Neural cell (in vitro differentiated cells): ENCODE measurements around the gene TEX14. TPM values are rescaled to one million over a fixed set of nuclear protein-coding genes. Genes with fewer than 3 reads are reported as not detected.

ENCODE experiments used
- H2AFZ ChIP-seq: fragments of 200-600, 300-800 bp; sonication (generic), shearing (Covaris generic); 2 replicates; pipeline ENCODE4 v1.6.0; 2014; ENCODE audit warnings: low read depth, mild to moderate bottlenecking, antibody characterized with exemption, low read length, moderate library complexity
- H3F3A ChIP-seq: fragments of 200-600 bp; shearing (Covaris generic); 2 replicates; pipeline ENCODE4 v1.6.1; 2016; ENCODE audit warnings: mild to moderate bottlenecking, moderate library complexity, mixed read lengths, antibody characterized with exemption, low read length; ENCODE audit not compliant: insufficient read depth, poor library complexity, severe bottlenecking
- H3K27ac ChIP-seq: fragments of 200-600, 300-800 bp; sonication (generic), shearing (Covaris generic); 2 replicates; pipeline ENCODE4 v1.5.1; 2014; ENCODE audit warnings: mild to moderate bottlenecking, low read length, moderate library complexity
- H3K27me3 ChIP-seq: fragments of 300-800, 200-600 bp; sonication (generic), shearing (Covaris generic); 2 replicates; pipeline ENCODE4 v1.6.0; 2014; ENCODE audit warnings: mild to moderate bottlenecking, low read depth, low read length, moderate library complexity; ENCODE audit not compliant: insufficient read depth
- H3K36me3 ChIP-seq: fragments of 300-800, 200-600 bp; sonication (generic), shearing (Covaris generic); 2 replicates; pipeline ENCODE4 v1.5.1; 2014; ENCODE audit warnings: mild to moderate bottlenecking, antibody characterized with exemption, low read length, moderate library complexity; ENCODE audit not compliant: insufficient read depth
- H3K4me2 ChIP-seq: fragments of 300-800, 200-600 bp; sonication (generic), shearing (Covaris generic); 2 replicates; pipeline ENCODE4 v1.6.0; 2014; ENCODE audit warnings: mild to moderate bottlenecking, low read length
- H3K4me3 ChIP-seq: fragments of 300-800, 200-600 bp; sonication (generic), shearing (Covaris generic); 2 replicates; pipeline ENCODE4 v1.5.1; 2014; ENCODE audit warnings: mild to moderate bottlenecking, low read length, moderate library complexity
- H3K79me2 ChIP-seq: fragments of 200-600 bp; shearing (Covaris generic); replicated peaks from 2 replicates; pipeline ENCODE4 v1.6.0; 2014; ENCODE audit warnings: mild to moderate bottlenecking, low read length, moderate library complexity; ENCODE audit not compliant: insufficient read depth
- H3K9ac ChIP-seq: fragments of 300-800, 200-600 bp; sonication (generic), shearing (Covaris generic); 2 replicates; pipeline ENCODE4 v1.6.1; 2016; ENCODE audit warnings: mild to moderate bottlenecking, low read length, mixed read lengths
- H3K9me2 ChIP-seq: fragments of 200-600 bp; shearing (Covaris generic); 2 replicates; pipeline ENCODE4 v1.6.1; 2016; ENCODE audit warnings: mild to moderate bottlenecking, low read length, mixed read lengths; ENCODE audit not compliant: insufficient read depth
- H3K9me3 ChIP-seq: fragments of 200-600, 300-800 bp; sonication (generic), shearing (Covaris generic); 2 replicates; pipeline ENCODE4 v1.6.1; 2016; ENCODE audit warnings: mild to moderate bottlenecking, mixed run types, low read length, moderate library complexity, mixed read lengths
- H4K20me1 ChIP-seq: fragments of 200-600 bp; shearing (Covaris generic); 2 replicates; pipeline ENCODE4 v1.6.1; 2016; ENCODE audit warnings: mild to moderate bottlenecking, mixed run types; ENCODE audit not compliant: insufficient read depth
- EP300 ChIP-seq: fragments of 450-650 bp; conservative IDR thresholded peaks from 2 replicates; pipeline ENCODE4 v1.6.1; 2014; ENCODE audit warnings: antibody characterized with exemption, mild to moderate bottlenecking, moderate library complexity; ENCODE audit not compliant: poor library complexity, severe bottlenecking
- EZH2 ChIP-seq: fragments of 200-600, 300-800 bp; shearing (Covaris generic), sonication (generic); IDR thresholded peaks from 2 replicates; pipeline ENCODE4 v1.6.1; 2014; ENCODE audit warnings: antibody characterized with exemption, low read length, borderline replicate concordance, mild to moderate bottlenecking; ENCODE audit not compliant: insufficient read depth, poor library complexity, severe bottlenecking
- MXI1 ChIP-seq: fragments of 450-650 bp; conservative IDR thresholded peaks from 2 replicates; pipeline ENCODE4 v1.6.1; 2014; ENCODE audit warnings: antibody characterized with exemption, mild to moderate bottlenecking; ENCODE audit not compliant: poor library complexity, severe bottlenecking
- POLR2AphosphoS5 ChIP-seq: IDR thresholded peaks from 2 replicates; pipeline ENCODE4 v1.6.1; 2012
- RAD21 ChIP-seq: fragments of 450-650 bp; conservative IDR thresholded peaks from 2 replicates; pipeline ENCODE4 v1.6.1; 2014; ENCODE audit warnings: antibody characterized with exemption, mild to moderate bottlenecking, moderate library complexity
- REST ChIP-seq: IDR thresholded peaks from 2 replicates; pipeline ENCODE4 v1.6.1; 2012; ENCODE audit warnings: borderline replicate concordance
- SMC3 ChIP-seq: fragments of 450-650 bp; conservative IDR thresholded peaks from 2 replicates; pipeline ENCODE4 v1.6.1; 2014; ENCODE audit warnings: antibody characterized with exemption, mild to moderate bottlenecking, moderate library complexity; ENCODE audit not compliant: poor library complexity
- TAF1 ChIP-seq: IDR thresholded peaks from 2 replicates; pipeline ENCODE4 v1.6.1; 2012; ENCODE audit warnings: low read depth
- polyA plus RNA-seq: library from polyadenylated mRNA; depleted of rRNA; stranded (reverse); fragments of >200 nt; gene quantifications from 2 replicates; pipeline ENCODE4 v1.2.3, GENCODE V29; 2014
- TF ChIP-seq, protein P1 (sequence below): fragments of 450-650 bp; IDR thresholded peaks from 2 replicates; pipeline ENCODE4 v1.5.1; 2014; ENCODE audit warnings: antibody characterized with exemption, mild to moderate bottlenecking, moderate library complexity; ENCODE audit not compliant: poor library complexity, severe bottlenecking

The TEX14 gene
- polyA plus RNA-seq, 1 donor from 2014 or later, result 1.4 TPM

- no peak overlapping the region for H3K9ac ChIP-seq
Measured at GRCh38 chr17:58641887-58642311, 49.9 kb downstream of the TEX14 start.

DNA sequence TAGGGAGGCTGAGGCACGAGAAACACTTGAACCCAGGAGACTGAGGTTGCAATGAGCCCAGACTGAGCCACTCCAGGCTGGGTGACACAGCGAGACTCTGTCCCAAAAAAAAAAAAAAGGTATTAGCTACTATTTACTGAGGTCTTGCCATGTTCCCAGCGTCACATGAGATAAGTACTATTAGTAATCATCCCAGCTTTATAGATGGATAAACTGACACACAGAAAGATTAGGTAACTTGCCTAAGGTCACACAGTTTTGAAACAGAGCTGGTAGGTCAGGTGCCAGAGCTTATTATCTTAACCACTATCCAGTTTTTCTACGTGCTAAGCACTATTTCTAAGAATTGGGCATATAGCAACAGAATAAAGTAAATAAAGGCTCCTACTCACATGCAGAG is 51.6 kb downstream of the TEX14 start:
- no peak overlapping the region for H3K27ac ChIP-seq
- no peaks in the 10 kb centered on the region for H3F3A ChIP-seq
- no peak overlapping the region for H3K9ac ChIP-seq
- no peak for TF ChIP-seq MXI1
- TF ChIP-seq EZH2, result no peak
- TF ChIP-seq SMC3, result no peak
- no peak for TF ChIP-seq POLR2AphosphoS5
- no peak for TF ChIP-seq RAD21
- no peak for TF ChIP-seq TAF1
- TF ChIP-seq EP300, result no peak
- TF ChIP-seq REST, result no peak

More at GRCh38 chr17:58641887-58642311, 49.9 kb downstream of the TEX14 start:
- Histone ChIP-seq H3K9me2 (no peaks in the 10 kb centered on the region), H4K20me1 (no peaks in the 10 kb centered on the region), H3K4me3 (no peak overlapping the region), H3K4me2 (no peak overlapping the region), H2AFZ (no peak overlapping the region), H3K79me2 (no peaks in the 10 kb centered on the region), H3F3A (no peaks in the 10 kb centered on the region), H3K9me3 (no peaks in the 10 kb centered on the region), H3K27ac (no peak overlapping the region), H3K27me3 (no peaks in the 10 kb centered on the region), H3K36me3 (no peaks in the 10 kb centered on the region)
- TF ChIP-seq REST (no peak), MXI1 (no peak), POLR2AphosphoS5 (no peak), EP300 (no peak), TAF1 (no peak), RAD21 (no peak), EZH2 (no peak), SMC3 (no peak)
- TF ChIP-seq, protein P1, sequence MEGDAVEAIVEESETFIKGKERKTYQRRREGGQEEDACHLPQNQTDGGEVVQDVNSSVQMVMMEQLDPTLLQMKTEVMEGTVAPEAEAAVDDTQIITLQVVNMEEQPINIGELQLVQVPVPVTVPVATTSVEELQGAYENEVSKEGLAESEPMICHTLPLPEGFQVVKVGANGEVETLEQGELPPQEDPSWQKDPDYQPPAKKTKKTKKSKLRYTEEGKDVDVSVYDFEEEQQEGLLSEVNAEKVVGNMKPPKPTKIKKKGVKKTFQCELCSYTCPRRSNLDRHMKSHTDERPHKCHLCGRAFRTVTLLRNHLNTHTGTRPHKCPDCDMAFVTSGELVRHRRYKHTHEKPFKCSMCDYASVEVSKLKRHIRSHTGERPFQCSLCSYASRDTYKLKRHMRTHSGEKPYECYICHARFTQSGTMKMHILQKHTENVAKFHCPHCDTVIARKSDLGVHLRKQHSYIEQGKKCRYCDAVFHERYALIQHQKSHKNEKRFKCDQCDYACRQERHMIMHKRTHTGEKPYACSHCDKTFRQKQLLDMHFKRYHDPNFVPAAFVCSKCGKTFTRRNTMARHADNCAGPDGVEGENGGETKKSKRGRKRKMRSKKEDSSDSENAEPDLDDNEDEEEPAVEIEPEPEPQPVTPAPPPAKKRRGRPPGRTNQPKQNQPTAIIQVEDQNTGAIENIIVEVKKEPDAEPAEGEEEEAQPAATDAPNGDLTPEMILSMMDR, result no peak

More for the DNA sequence above, 51.6 kb downstream of the TEX14 start:
- H3K79me2 ChIP-seq, result no peaks in the 10 kb centered on the region
- H2AFZ ChIP-seq, result no peak overlapping the region
- H3K4me2 ChIP-seq, result no peak overlapping the region
- no peaks in the 10 kb centered on the region for H3K27me3 ChIP-seq
- H3K9me2 ChIP-seq, result no peaks in the 10 kb centered on the region
- no peaks in the 10 kb centered on the region for H3K9me3 ChIP-seq
- no peak overlapping the region for H3K4me3 ChIP-seq
- no peaks in the 10 kb centered on the region for H3K36me3 ChIP-seq
- H4K20me1 ChIP-seq, result no peaks in the 10 kb centered on the region
